HepG2 (cell line): ENCODE measurements around the gene PSMC5. TPM values are rescaled to one million over a fixed set of nuclear protein-coding genes. Genes with fewer than 3 reads are reported as not detected.

Source experiments
- DZIP1 ChIP-seq: sonication (generic); formaldehyde crosslinking; IDR thresholded peaks from 2 replicates; pipeline ENCODE4 v1.5.0; 2020; ENCODE audit warnings: mild to moderate bottlenecking, missing genetic modification reagents
- ERF ChIP-seq: IDR thresholded peaks from 2 replicates; pipeline ENCODE4 v1.6.1; 2018; ENCODE audit warnings: missing biosample characterization, missing genetic modification reagents
- GMEB1 ChIP-seq: sonication (generic); formaldehyde crosslinking; IDR thresholded peaks from 2 replicates; pipeline ENCODE4 v1.5.1; 2020; ENCODE audit warnings: missing genetic modification reagents, mild to moderate bottlenecking, borderline replicate concordance
- HHEX ChIP-seq: IDR thresholded peaks from 2 replicates; pipeline ENCODE4 v1.6.1; 2016; ENCODE audit warnings: control low read depth
- HOXA3 ChIP-seq: sonication (generic); formaldehyde crosslinking; IDR thresholded peaks from 2 replicates; pipeline ENCODE4 v1.5.0; 2020; ENCODE audit warnings: missing genetic modification reagents
- IRF2 ChIP-seq: IDR thresholded peaks from 2 replicates; pipeline ENCODE4 v1.6.1; 2018; ENCODE audit warnings: missing genetic modification reagents, missing compliant biosample characterization
- MTF1 ChIP-seq: sonication (generic); formaldehyde crosslinking; IDR thresholded peaks from 2 replicates; pipeline ENCODE4 v1.5.0; 2020; ENCODE audit warnings: missing genetic modification reagents
- PITX1 ChIP-seq: sonication (generic); formaldehyde crosslinking; IDR thresholded peaks from 2 replicates; pipeline ENCODE4 v1.5.1; 2020; ENCODE audit warnings: mild to moderate bottlenecking, missing genetic modification reagents
- PRDM15 ChIP-seq: sonication (generic); formaldehyde crosslinking; IDR thresholded peaks from 2 replicates; pipeline ENCODE4 v1.4.0; 2020; ENCODE audit warnings: missing genetic modification reagents
- ZBTB38 ChIP-seq: sonication (generic); formaldehyde crosslinking; IDR thresholded peaks from 2 replicates; pipeline ENCODE4 v1.5.1; 2020; ENCODE audit warnings: mild to moderate bottlenecking, missing genetic modification reagents
- ZFX ChIP-seq: sonication (generic); formaldehyde crosslinking; IDR thresholded peaks from 2 replicates; pipeline ENCODE4 v1.4.0; 2020; ENCODE audit warnings: mild to moderate bottlenecking, low read depth, missing genetic modification reagents, moderate library complexity
- ZNF235 ChIP-seq: sonication (generic); formaldehyde crosslinking; IDR thresholded peaks from 2 replicates; pipeline ENCODE4 v1.8.1; 2023; ENCODE audit warnings: mild to moderate bottlenecking, missing genetic modification reagents, borderline replicate concordance
- ZNF549 ChIP-seq: sonication (generic); formaldehyde crosslinking; IDR thresholded peaks from 2 replicates; pipeline ENCODE4 v1.5.0; 2020; ENCODE audit warnings: missing genetic modification reagents
- ZNF580 ChIP-seq: IDR thresholded peaks from 2 replicates; pipeline ENCODE4 v1.6.1; 2016; ENCODE audit warnings: low read depth, borderline replicate concordance
- ZNF607 ChIP-seq: sonication (generic); formaldehyde crosslinking; IDR thresholded peaks from 2 replicates; pipeline ENCODE4 v1.5.1; 2020; ENCODE audit warnings: missing genetic modification reagents, mild to moderate bottlenecking, borderline replicate concordance
- ZNF703 ChIP-seq: sonication (generic); formaldehyde crosslinking; IDR thresholded peaks from 2 replicates; pipeline ENCODE4 v1.5.1; 2020; ENCODE audit warnings: missing genetic modification reagents, mild to moderate bottlenecking, moderate library complexity, borderline replicate concordance
- ZNF790 ChIP-seq: sonication (generic); formaldehyde crosslinking; IDR thresholded peaks from 2 replicates; pipeline ENCODE4 v1.8.0; 2022; ENCODE audit warnings: missing genetic modification reagents, mild to moderate bottlenecking, borderline replicate concordance
- ZNF850 ChIP-seq: sonication (generic); formaldehyde crosslinking; conservative IDR thresholded peaks from 2 replicates; pipeline ENCODE4 v1.9.0; 2021; ENCODE audit warnings: mild to moderate bottlenecking, missing genetic modification reagents
- polyA plus RNA-seq, 8 experiments: library from polyadenylated mRNA; depleted of rRNA in 3 of 8; stranded (reverse) in 7 of 8; unstranded in 1 of 8; fragments of >200 nt; fragmentation: Illumina TruSeq in 4 of 8; extraction: Trizol in 4 of 8; gene quantifications; 2 replicates each; pipeline versions ENCODE4 v1.2.1 to v1.2.3, GENCODE V29; 2011 to 2016; ENCODE audit warnings: low read depth in 4 of 8, missing spikeins in 1 of 8, mixed read lengths in 1 of 8; ENCODE audit not compliant: insufficient read depth in 1 of 8
- total RNA-seq, 5 experiments: library from RNA; depleted of rRNA; stranded (reverse); fragments of >200 nt; fragmentation: Illumina TruSeq; extraction: Trizol; gene quantifications; 2 replicates each; pipeline ENCODE4 v1.2.3, GENCODE V29; 2016; ENCODE audit warnings: low read depth in 1 of 5
- TF ChIP-seq, protein P1 (sequence below): sonication (generic); formaldehyde crosslinking; IDR thresholded peaks from 2 replicates; pipeline ENCODE4 v1.9.0; 2021; ENCODE audit warnings: missing genetic modification reagents, borderline replicate concordance

PSMC5 gene
- total and polyA plus RNA-seq, 2 of the 13 experiments (the other 11 are each of a cell fraction or from before 2014, with no cell fraction given) = 35.3 to 128 TPM

GRCh38 chr17:63842173-63842539, 14.9 kb downstream of the PSMC5 start (continued):
- TF ChIP-seq DZIP1 (CRISPR knock-in tag) (no peak), PITX1 (CRISPR knock-in tag) (no peak), ZNF235 (CRISPR knock-in tag) (no peak; the same call in 1 of the 2 replicates), ZNF703 (CRISPR knock-in tag) (peak; percentile 32; the same call in 1 of the 2 replicates), MTF1 (CRISPR knock-in tag) (peak; percentile 51; the same call in 1 of the 2 replicates), ZNF790 (CRISPR knock-in tag) (no peak), HHEX (0 out of 2 replicates have a peak, but pooled peaks have one; percentile 5), ZNF850 (CRISPR knock-in tag) (no peak), IRF2 (no peak), ZBTB38 (CRISPR knock-in tag) (no peak), ERF (CRISPR knock-in tag) (no peak), ZNF549 (CRISPR knock-in tag) (no peak), GMEB1 (CRISPR knock-in tag) (no peak), ZNF607 (CRISPR knock-in tag) (no peak), PRDM15 (CRISPR knock-in tag) (no peak), HOXA3 (no peak), ZNF580 (CRISPR knock-in tag) (no peak), ZFX (CRISPR knock-in tag) (peak; percentile 57)
- TF ChIP-seq, protein P1, sequence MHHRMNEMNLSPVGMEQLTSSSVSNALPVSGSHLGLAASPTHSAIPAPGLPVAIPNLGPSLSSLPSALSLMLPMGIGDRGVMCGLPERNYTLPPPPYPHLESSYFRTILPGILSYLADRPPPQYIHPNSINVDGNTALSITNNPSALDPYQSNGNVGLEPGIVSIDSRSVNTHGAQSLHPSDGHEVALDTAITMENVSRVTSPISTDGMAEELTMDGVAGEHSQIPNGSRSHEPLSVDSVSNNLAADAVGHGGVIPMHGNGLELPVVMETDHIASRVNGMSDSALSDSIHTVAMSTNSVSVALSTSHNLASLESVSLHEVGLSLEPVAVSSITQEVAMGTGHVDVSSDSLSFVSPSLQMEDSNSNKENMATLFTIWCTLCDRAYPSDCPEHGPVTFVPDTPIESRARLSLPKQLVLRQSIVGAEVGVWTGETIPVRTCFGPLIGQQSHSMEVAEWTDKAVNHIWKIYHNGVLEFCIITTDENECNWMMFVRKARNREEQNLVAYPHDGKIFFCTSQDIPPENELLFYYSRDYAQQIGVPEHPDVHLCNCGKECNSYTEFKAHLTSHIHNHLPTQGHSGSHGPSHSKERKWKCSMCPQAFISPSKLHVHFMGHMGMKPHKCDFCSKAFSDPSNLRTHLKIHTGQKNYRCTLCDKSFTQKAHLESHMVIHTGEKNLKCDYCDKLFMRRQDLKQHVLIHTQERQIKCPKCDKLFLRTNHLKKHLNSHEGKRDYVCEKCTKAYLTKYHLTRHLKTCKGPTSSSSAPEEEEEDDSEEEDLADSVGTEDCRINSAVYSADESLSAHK (CRISPR knock-in tag) = no peak
